A673 (cell line): Measurements from ENCODE around the gene RMDN3. TPM values are rescaled to one million over a fixed set of nuclear protein-coding genes. Genes with fewer than 3 reads are reported as not detected.
A peak's percentile ranks its signal among the peaks of the same experiment; 100 is the strongest.

Source experiments
- BruUV-seq: library from RNA; stranded (reverse); fragments of 400-500 nt; replicated peaks from 2 replicates; lab custom pipeline; 2021; lab: Mats Ljungman, UMichigan
- CTCF ChIA-PET: fragments of 300-600 bp; sonication (Branson Sonifier 250); formaldehyde crosslinking; loops from one replicate; lab custom pipeline; 2022; ENCODE audit warnings: antibody characterized with exemption; lab: Charles Lee
- POLR2A ChIA-PET: fragments of 300-600 bp; sonication (Branson Sonifier 250); formaldehyde crosslinking; loops from one replicate; lab custom pipeline; 2022; ENCODE audit warnings: antibody characterized with exemption; ENCODE audit not compliant: low non-redundant PET; lab: Charles Lee
- DNase-seq: peaks from one replicate; pipeline ENCODE4 v3.0.0-alpha.2; 2015; ENCODE audit warnings: low spot score
- H3K27ac ChIP-seq: fragments of 200-600 bp; sonication (generic); 2 replicates; pipeline ENCODE4 v1.5.1; 2016; ENCODE audit warnings: mixed run types, low read depth, mild to moderate bottlenecking, mixed read lengths, antibody characterized with exemption, low read length; ENCODE audit not compliant: poor library complexity, severe bottlenecking
- H3K27me3 ChIP-seq: fragments of 200-600 bp; sonication (generic); replicated peaks from 2 replicates; pipeline ENCODE4 v1.6.1; 2017; ENCODE audit warnings: mixed run types, low read depth, mild to moderate bottlenecking, mixed read lengths, antibody characterized with exemption, low read length; ENCODE audit not compliant: insufficient read depth, poor library complexity
- H3K36me3 ChIP-seq: fragments of 200-600 bp; sonication (generic); 2 replicates; pipeline ENCODE4 v1.6.1; 2016; ENCODE audit warnings: mixed run types, mild to moderate bottlenecking, mixed read lengths, antibody characterized with exemption, low read length; ENCODE audit not compliant: insufficient read depth, poor library complexity, severe bottlenecking
- H3K4me1 ChIP-seq: fragments of 200-600 bp; sonication (generic); 2 replicates; pipeline ENCODE4 v1.6.1; 2017; ENCODE audit warnings: mixed run types, mild to moderate bottlenecking, mixed read lengths, antibody characterized with exemption, low read length; ENCODE audit not compliant: insufficient read depth, poor library complexity, severe bottlenecking
- H3K4me3 ChIP-seq: fragments of 200-600 bp; sonication (generic); 2 replicates; pipeline ENCODE4 v1.5.1; 2016; ENCODE audit warnings: low read depth, mixed run types, mild to moderate bottlenecking, mixed read lengths, low read length; ENCODE audit not compliant: poor library complexity, severe bottlenecking
- H3K9me3 ChIP-seq: fragments of 200-600 bp; sonication (generic); 2 replicates; pipeline ENCODE4 v1.6.1; 2016; ENCODE audit warnings: mixed run types, low read depth, mild to moderate bottlenecking, mixed read lengths, antibody characterized with exemption, low read length; ENCODE audit not compliant: poor library complexity, severe bottlenecking
- EZH2 ChIP-seq: fragments of 200-600 bp; sonication (generic); IDR thresholded peaks from 2 replicates; pipeline ENCODE4 v1.6.1; 2017; ENCODE audit warnings: borderline replicate concordance, low read depth, mild to moderate bottlenecking, mixed read lengths, antibody characterized with exemption, low read length; ENCODE audit not compliant: poor library complexity, severe bottlenecking
- intact Hi-C: fragments of 100-400 bp; cut with micrococcal nuclease; formaldehyde crosslinking; loops from one replicate; pipeline ENCODE4 v1.10.0; 2022; ENCODE audit not compliant: unreplicated experiment
- total RNA-seq: library from RNA; stranded (reverse); gene quantifications from 2 replicates; pipeline ENCODE4 v1.2.3, GENCODE V29; 2021
- TF ChIP-seq, protein P1 (sequence below): fragments of 300-800, 200-600 bp; sonication (generic); conservative IDR thresholded peaks from 2 replicates; pipeline ENCODE4 v1.5.1; 2017; ENCODE audit warnings: low read depth, mild to moderate bottlenecking, antibody characterized with exemption, low read length, moderate library complexity, mixed read lengths

RMDN3 gene
- total RNA-seq, 1 experiment from 2014 or later, result 50.8 TPM

DNA sequence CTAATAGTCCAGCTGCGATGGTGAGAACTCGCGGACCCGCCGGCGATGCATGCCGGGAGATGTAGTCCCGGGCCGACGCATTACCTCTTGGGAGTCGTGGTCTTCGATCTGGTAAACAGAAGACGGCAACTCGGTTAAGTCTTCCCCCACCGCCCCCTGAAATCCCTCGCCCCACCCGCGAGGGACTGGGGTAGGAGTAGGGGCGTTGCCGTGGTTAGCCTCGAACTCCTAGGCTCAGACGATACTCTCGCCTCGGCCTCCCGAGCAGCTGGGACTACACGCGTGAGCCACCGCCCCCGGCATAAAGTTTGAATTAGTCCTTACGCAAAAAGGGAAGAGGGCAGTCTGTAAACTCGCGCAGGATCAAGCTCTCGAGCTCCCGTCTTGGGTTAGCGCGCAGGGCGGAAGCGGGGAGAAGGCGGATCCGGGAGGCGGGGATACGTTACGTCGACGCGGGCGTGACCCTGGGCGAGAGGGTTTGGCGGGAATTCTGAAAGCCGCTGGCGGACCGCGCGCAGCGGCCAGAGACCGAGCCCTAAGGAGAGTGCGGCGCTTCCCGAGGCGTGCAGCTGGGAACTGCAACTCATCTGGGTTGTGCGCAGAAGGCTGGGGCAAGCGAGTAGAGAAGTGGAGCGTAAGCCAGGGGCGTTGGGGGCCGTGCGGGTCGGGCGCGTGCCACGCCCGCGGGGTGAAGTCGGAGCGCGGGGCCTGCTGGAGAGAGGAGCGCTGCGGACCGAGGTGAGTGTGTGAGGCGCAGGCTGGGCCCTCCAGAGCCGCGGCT lies 60.2 kb downstream of the RMDN3 start, which contains the start of gene RAD51:
TSS of gene RAD51 (plus strand) at position 487 of the 781 bp plus-strand sequence. CDS start 3,585 bp downstream, outside the sequence.
- peak within 1 kb of the TSS; percentile 76 for H3K4me3 ChIP-seq
- POLR2A ChIA-PET, result no interaction called here
- no peaks in the 10 kb centered on the region for H3K27me3 ChIP-seq
- CTCF ChIA-PET, result interaction anchor here (1.0 to 1.4 kb wide), 2 partner anchors 52 to 164 kb away, joined by 3 to 5 read pairs; no protein-coding TSS in a partner anchor
- no peak for TF ChIP-seq EZH2
- TF ChIP-seq, protein P1, sequence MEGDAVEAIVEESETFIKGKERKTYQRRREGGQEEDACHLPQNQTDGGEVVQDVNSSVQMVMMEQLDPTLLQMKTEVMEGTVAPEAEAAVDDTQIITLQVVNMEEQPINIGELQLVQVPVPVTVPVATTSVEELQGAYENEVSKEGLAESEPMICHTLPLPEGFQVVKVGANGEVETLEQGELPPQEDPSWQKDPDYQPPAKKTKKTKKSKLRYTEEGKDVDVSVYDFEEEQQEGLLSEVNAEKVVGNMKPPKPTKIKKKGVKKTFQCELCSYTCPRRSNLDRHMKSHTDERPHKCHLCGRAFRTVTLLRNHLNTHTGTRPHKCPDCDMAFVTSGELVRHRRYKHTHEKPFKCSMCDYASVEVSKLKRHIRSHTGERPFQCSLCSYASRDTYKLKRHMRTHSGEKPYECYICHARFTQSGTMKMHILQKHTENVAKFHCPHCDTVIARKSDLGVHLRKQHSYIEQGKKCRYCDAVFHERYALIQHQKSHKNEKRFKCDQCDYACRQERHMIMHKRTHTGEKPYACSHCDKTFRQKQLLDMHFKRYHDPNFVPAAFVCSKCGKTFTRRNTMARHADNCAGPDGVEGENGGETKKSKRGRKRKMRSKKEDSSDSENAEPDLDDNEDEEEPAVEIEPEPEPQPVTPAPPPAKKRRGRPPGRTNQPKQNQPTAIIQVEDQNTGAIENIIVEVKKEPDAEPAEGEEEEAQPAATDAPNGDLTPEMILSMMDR, result no peak
- H3K36me3 ChIP-seq, result peaks cover 18% of the 10 kb centered on the region
- no TSS peak for BruUV-seq
- intact Hi-C loops, result loop anchor here (1.0 kb wide), 1 partner anchor 102 kb away; no protein-coding TSS in a partner anchor
- H3K27ac ChIP-seq, result peak within 1 kb of the TSS; percentile 94
- H3K4me1 ChIP-seq, result peaks cover 4% of the 10 kb centered on the region
- H3K9me3 ChIP-seq, result no peaks in the 10 kb centered on the region
- peak; percentile 97 for DNase-seq

DNA sequence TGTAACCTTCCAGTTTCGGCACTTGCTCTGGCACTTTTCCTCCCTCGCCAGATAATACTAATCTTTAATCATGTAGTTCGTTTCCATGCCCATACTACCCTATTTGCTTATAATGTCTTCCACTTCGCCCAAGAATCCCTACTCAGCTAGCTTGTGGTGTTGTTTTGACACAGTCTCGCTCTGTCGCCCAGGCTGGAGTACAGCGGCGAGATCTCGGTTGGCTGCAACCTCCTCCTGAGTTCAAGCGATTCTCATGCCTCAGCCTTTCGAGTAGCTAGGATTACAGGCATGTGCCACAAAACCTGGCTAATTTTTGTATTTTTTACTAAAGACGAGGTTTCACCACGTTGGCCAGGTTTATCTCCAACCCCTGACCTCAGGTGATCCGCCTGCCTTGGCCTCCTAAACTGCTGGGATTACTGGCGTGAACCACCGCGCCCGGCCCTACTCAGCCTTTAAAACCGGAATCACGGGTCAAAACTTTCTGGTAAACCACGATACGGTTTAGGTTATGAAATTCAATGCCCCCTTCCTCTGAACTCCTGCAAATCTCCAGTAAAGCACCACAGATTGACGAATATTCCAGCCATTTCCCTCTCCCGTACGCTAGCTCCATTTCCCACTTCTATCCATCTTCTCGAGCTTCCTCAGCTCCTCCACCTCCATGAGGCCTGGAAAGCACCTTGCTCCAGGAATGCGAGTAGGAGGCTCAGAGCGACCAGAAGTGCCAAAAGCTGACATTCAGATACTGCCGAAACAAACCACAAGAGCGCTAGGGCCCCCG lies 61.0 kb downstream of the RMDN3 start:
- Histone ChIP-seq H3K4me3 (peak overlapping the region; percentile 76), H3K9me3 (no peaks in the 10 kb centered on the region), H3K36me3 (peaks cover 10% of the 10 kb centered on the region), H3K27ac (peak overlapping the region; percentile 94), H3K27me3 (no peaks in the 10 kb centered on the region), H3K4me1 (peaks cover 4% of the 10 kb centered on the region)
- intact Hi-C loops, result loop anchor here (1.0 kb wide), 1 partner anchor 101 kb away; no protein-coding TSS in a partner anchor
- DNase-seq, result no peak
- CTCF ChIA-PET, result interaction anchor here (0.6 to 1.4 kb wide), 3 partner anchors 53 to 165 kb away, joined by 3 to 5 read pairs (median 3); no protein-coding TSS in a partner anchor
- TSS peak; percentile 73 for BruUV-seq
- POLR2A ChIA-PET, result interaction anchor here (0.6 kb wide), 1 partner anchor 253 kb away, joined by 5 read pairs; no protein-coding TSS in a partner anchor
- TF ChIP-seq, protein P1, result no peak
- TF ChIP-seq EZH2, result no peak

DNA sequence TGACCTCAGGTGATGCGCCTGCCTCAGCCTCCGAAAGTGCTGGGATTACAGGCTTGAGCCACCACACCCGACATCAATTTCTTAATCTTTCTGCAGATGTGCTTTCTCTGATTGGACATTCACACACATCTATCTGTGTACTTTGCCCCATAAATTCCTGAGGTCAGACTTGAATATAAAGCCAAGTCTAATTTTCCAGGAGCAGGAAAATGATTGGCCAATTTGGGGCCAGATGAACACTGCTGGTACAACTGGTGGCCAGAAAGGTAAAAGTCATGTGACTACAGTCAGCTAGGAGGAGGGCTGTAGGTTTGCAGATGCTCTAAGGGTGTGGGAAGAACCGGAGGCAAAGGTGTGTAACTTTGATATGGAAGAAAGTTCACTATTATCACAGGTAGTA lies 63.3 kb downstream of the RMDN3 start:
- Histone ChIP-seq H3K4me3 (no peak overlapping the region), H3K27me3 (no peaks in the 10 kb centered on the region), H3K4me1 (peaks cover 4% of the 10 kb centered on the region), H3K36me3 (no peaks in the 10 kb centered on the region), H3K27ac (no peak overlapping the region), H3K9me3 (no peaks in the 10 kb centered on the region)
- ChIA-PET CTCF (no interaction called here), POLR2A (no interaction called here)
- TF ChIP-seq, protein P1, result no peak
- no peak for TF ChIP-seq EZH2
- DNase-seq, result no peak
- no TSS peak for BruUV-seq
- intact Hi-C loops, result no loop called here
